HepG2 (cell line): Measurements from ENCODE around the gene SLC12A9. TPM values are rescaled to one million over a fixed set of nuclear protein-coding genes. Genes with fewer than 3 reads are reported as not detected.

ENCODE experiments used
- HOXA9 ChIP-seq: sonication (generic); formaldehyde crosslinking; IDR thresholded peaks from 2 replicates; pipeline ENCODE4 v1.8.1; 2022; ENCODE audit warnings: missing genetic modification reagents, mild to moderate bottlenecking, moderate library complexity, borderline replicate concordance
- JUN ChIP-seq: sonication (generic); formaldehyde crosslinking; IDR thresholded peaks from 2 replicates; pipeline ENCODE4 v1.4.0; 2020; ENCODE audit warnings: mild to moderate bottlenecking, missing genetic modification reagents
- KLF11 ChIP-seq: IDR thresholded peaks from 2 replicates; pipeline ENCODE4 v1.6.1; 2016; ENCODE audit warnings: missing compliant biosample characterization
- MAFF ChIP-seq: IDR thresholded peaks from 2 replicates; pipeline ENCODE4 v1.6.1; 2011; ENCODE audit warnings: low read depth, low read length, improper control_type of control experiment
- MZF1 ChIP-seq: sonication (generic); formaldehyde crosslinking; IDR thresholded peaks from 2 replicates; pipeline ENCODE4 v1.8.1; 2023; ENCODE audit warnings: mild to moderate bottlenecking, missing genetic modification reagents, borderline replicate concordance
- UBTF ChIP-seq: sonication (generic); formaldehyde crosslinking; IDR thresholded peaks from 2 replicates; pipeline ENCODE4 v1.4.0; 2020; ENCODE audit warnings: mild to moderate bottlenecking, missing genetic modification reagents
- ZBTB25 ChIP-seq: IDR thresholded peaks from 2 replicates; pipeline ENCODE4 v1.6.1; 2018; ENCODE audit warnings: missing genetic modification reagents
- ZNF280D ChIP-seq: sonication (generic); formaldehyde crosslinking; IDR thresholded peaks from 2 replicates; pipeline ENCODE4 v1.5.1; 2020; ENCODE audit warnings: mild to moderate bottlenecking, missing genetic modification reagents
- ZNF33A ChIP-seq: sonication (generic); formaldehyde crosslinking; IDR thresholded peaks from 2 replicates; pipeline ENCODE4 v1.5.1; 2020; ENCODE audit warnings: missing genetic modification reagents, mild to moderate bottlenecking, moderate library complexity, borderline replicate concordance
- ZNF740 ChIP-seq: sonication (generic); formaldehyde crosslinking; IDR thresholded peaks from 2 replicates; pipeline ENCODE4 v1.4.0; 2020; ENCODE audit warnings: missing genetic modification reagents
- ZNF879 ChIP-seq: sonication (generic); formaldehyde crosslinking; IDR thresholded peaks from 2 replicates; pipeline ENCODE4 v1.8.1; 2023; ENCODE audit warnings: missing genetic modification reagents
- polyA plus RNA-seq, 8 experiments: library from polyadenylated mRNA; depleted of rRNA in 3 of 8; stranded (reverse) in 7 of 8; unstranded in 1 of 8; fragments of >200 nt; fragmentation: Illumina TruSeq in 4 of 8; extraction: Trizol in 4 of 8; gene quantifications; 2 replicates each; pipeline versions ENCODE4 v1.2.1 to v1.2.3, GENCODE V29; 2011 to 2016; ENCODE audit warnings: low read depth in 4 of 8, missing spikeins in 1 of 8, mixed read lengths in 1 of 8; ENCODE audit not compliant: insufficient read depth in 1 of 8
- total RNA-seq, 5 experiments: library from RNA; depleted of rRNA; stranded (reverse); fragments of >200 nt; fragmentation: Illumina TruSeq; extraction: Trizol; gene quantifications; 2 replicates each; pipeline ENCODE4 v1.2.3, GENCODE V29; 2016; ENCODE audit warnings: low read depth in 1 of 5
- TF ChIP-seq, protein P1 (sequence below): IDR thresholded peaks from 2 replicates; pipeline ENCODE4 v1.6.1; 2016; ENCODE audit warnings: control low read depth
- TF ChIP-seq, protein P2 (sequence below): sonication (generic); formaldehyde crosslinking; IDR thresholded peaks from 2 replicates; pipeline ENCODE4 v1.8.0; 2022; ENCODE audit warnings: mild to moderate bottlenecking, missing genetic modification reagents, borderline replicate concordance
- TF ChIP-seq, protein P3 (sequence below): sonication (generic); formaldehyde crosslinking; IDR thresholded peaks from 2 replicates; pipeline ENCODE4 v1.8.1; 2023; ENCODE audit warnings: mild to moderate bottlenecking, missing genetic modification reagents
- TF ChIP-seq, protein P4 (sequence below): sonication (generic); IDR thresholded peaks from 2 replicates; pipeline ENCODE4 v1.6.1; 2016; ENCODE audit warnings: low read depth, borderline replicate concordance

Gene SLC12A9
- total and polyA plus RNA-seq, 2 of the 13 experiments (the other 11 are each of a cell fraction or from before 2014, with no cell fraction given), result 8.7 to 16.6 TPM

DNA sequence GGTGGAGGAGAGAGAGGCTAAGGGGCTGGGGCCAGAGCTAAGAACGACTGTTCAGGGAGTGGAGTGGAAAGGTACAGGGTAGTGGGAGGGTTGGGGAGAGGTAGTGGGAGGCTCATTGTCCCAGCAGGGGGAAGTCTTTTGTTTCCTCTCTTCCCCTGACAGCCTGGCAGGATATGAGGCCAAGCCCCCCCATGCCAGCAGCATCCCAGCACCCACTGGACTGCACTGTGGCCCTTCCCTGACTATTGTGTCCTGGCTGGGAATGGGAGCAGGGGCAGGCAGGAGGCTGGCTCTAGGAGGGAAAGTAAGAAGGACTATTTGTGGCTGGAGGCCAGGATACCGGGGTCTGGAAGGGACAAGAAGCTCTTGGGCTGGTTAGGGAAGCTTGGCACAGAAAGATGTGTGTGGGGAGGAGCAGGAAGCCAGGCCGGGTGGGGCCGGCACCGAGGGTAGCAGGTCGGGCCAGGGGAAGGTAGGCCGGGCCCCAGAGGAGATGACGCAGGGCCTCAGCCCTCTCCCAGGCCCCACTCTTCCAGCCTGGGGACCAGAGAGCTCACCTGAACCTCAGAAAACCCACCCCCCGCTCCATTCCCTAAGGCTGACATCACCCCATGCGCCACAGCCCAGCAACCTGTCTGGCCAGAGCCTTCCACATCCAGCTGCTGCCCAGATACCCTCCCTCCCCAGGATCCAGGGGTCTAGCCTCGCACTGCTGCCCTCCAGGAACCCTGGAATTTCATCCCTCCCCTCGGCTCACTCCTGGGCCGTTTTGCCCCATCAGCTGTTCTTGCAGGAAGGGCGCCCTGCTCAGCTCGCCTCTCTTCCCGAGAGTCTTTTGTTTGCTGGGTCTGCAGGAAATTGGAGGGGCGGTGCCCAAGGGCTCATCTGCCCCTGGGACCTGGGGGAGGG is 16.4 kb upstream of the SLC12A9 start (continued):
- TF ChIP-seq, protein P1, sequence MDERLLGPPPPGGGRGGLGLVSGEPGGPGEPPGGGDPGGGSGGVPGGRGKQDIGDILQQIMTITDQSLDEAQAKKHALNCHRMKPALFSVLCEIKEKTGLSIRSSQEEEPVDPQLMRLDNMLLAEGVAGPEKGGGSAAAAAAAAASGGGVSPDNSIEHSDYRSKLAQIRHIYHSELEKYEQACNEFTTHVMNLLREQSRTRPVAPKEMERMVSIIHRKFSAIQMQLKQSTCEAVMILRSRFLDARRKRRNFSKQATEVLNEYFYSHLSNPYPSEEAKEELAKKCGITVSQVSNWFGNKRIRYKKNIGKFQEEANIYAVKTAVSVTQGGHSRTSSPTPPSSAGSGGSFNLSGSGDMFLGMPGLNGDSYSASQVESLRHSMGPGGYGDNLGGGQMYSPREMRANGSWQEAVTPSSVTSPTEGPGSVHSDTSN (CRISPR knock-in tag), result no peak
- TF ChIP-seq, protein P2, sequence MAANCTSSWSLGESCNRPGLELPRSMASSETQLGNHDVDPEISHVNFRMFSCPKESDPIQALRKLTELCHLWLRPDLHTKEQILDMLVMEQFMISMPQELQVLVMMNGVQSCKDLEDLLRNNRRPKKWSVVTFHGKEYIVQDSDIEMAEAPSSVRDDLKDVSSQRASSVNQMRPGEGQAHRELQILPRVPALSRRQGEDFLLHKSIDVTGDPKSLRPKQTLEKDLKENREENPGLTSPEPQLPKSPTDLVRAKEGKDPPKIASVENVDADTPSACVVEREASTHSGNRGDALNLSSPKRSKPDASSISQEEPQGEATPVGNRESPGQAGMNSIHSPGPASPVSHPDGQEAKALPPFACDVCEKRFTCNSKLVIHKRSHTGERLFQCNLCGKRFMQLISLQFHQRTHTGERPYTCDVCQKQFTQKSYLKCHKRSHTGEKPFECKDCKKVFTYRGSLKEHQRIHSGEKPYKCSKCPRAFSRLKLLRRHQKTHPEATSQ (CRISPR knock-in tag), result no peak
- TF ChIP-seq MAFF (peak; percentile 43), ZNF280D (CRISPR knock-in tag) (no peak), ZNF879 (peak; percentile 78; the same call in 1 of the 2 replicates), ZNF740 (CRISPR knock-in tag) (peak; percentile 65; the same call in 1 of the 2 replicates), JUN (0 out of 2 replicates have a peak, but pooled peaks have one; percentile 55), HOXA9 (CRISPR knock-in tag) (no peak), MZF1 (CRISPR knock-in tag) (no peak), ZNF33A (CRISPR knock-in tag) (no peak), KLF11 (CRISPR knock-in tag) (no peak), ZBTB25 (no peak), UBTF (CRISPR knock-in tag) (peak; percentile 28; the same call in 1 of the 2 replicates)
- TF ChIP-seq, protein P3, sequence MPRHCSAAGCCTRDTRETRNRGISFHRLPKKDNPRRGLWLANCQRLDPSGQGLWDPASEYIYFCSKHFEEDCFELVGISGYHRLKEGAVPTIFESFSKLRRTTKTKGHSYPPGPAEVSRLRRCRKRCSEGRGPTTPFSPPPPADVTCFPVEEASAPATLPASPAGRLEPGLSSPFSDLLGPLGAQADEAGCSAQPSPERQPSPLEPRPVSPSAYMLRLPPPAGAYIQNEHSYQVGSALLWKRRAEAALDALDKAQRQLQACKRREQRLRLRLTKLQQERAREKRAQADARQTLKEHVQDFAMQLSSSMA, result 0 out of 2 replicates have a peak, but pooled peaks have one; percentile 32
- TF ChIP-seq, protein P4, sequence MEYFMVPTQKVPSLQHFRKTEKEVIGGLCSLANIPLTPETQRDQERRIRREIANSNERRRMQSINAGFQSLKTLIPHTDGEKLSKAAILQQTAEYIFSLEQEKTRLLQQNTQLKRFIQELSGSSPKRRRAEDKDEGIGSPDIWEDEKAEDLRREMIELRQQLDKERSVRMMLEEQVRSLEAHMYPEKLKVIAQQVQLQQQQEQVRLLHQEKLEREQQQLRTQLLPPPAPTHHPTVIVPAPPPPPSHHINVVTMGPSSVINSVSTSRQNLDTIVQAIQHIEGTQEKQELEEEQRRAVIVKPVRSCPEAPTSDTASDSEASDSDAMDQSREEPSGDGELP, result peak; percentile 80; the same call in 1 of the 2 replicates
